Activated CD8-positive, alpha-beta T cell treated with anti-CD3 and anti-CD28 coated beads, Interleukin-2, amount 10 ng/mL, durations not matched to agents 7 days and 5 days (primary cell): ENCODE data around the gene MTMR10. TPM values are rescaled to one million over a fixed set of nuclear protein-coding genes. Genes with fewer than 3 reads are reported as not detected.

Source experiments
- ATAC-seq: fragments of 150-1000 bp; cut with Tn5 transposase; one replicate; pipeline ENCODE4 v1.10.0; 2021; ENCODE audit warnings: moderate library complexity
- CTCF ChIA-PET: fragments of 350-600 bp; sonication (Branson Sonifier 250); formaldehyde crosslinking; loops from one replicate; lab custom pipeline; 2021; ENCODE audit warnings: antibody characterized with exemption; lab: Charles Lee
- POLR2A ChIA-PET: fragments of 350-600 bp; sonication (Branson Sonifier 250); formaldehyde crosslinking; loops from one replicate; lab custom pipeline; 2021; ENCODE audit warnings: antibody characterized with exemption; lab: Charles Lee
- DNase-seq: peaks from one replicate; pipeline ENCODE4 v3.0.0-alpha.2; 2020
- H3K27ac Mint-ChIP-seq: one replicate; pipeline ENCODE4 v1.8.0; 2021; ENCODE audit warnings: mild to moderate bottlenecking, mixed read lengths
- H3K27me3 Mint-ChIP-seq: one replicate; pipeline ENCODE4 v1.8.0; 2021; ENCODE audit warnings: low read depth, mixed read lengths
- H3K36me3 Mint-ChIP-seq: one replicate; pipeline ENCODE4 v1.8.0; 2021; ENCODE audit warnings: low read depth, mixed read lengths
- H3K4me1 Mint-ChIP-seq: one replicate; pipeline ENCODE4 v1.8.0; 2021; ENCODE audit warnings: low read depth, mixed read lengths
- H3K4me3 Mint-ChIP-seq: one replicate; pipeline ENCODE4 v1.8.0; 2021; ENCODE audit warnings: mild to moderate bottlenecking, mixed read lengths
- H3K9me3 Mint-ChIP-seq: one replicate; pipeline ENCODE4 v1.8.0; 2022; ENCODE audit warnings: mixed read lengths; ENCODE audit not compliant: insufficient read depth
- total RNA-seq, 2 experiments: library from RNA; stranded (reverse); gene quantifications; one replicate each; pipeline ENCODE4 v1.2.3, GENCODE V29; 2021

Gene MTMR10
- total RNA-seq, 2 experiments from 2014 or later = 21.9 to 22.3 TPM

DNA sequence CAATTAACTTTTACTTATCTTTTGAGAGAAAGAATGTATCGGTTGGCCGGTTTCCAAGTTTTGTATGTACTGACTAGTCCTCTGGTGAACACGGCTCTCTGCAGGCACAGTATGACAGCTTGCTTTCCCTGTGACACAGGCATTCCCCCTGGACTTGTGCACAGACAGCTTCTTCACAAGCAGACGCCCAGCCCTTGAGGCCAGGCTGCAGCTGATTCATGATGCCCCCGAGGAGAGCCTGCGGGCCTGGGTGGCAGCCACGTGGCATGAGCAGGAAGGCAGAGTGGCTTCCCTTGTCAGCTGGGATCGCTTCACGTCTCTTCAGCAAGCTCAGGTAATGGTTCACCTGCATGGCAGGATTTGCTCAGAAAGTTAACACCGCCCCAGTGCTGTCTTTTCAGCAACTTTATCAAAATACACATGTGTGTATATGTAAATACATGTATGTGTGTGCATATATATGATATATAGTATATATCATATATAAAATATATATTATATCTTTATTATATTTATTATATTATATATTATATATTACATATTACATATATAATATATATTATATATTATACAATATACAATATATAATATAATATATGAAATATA, 62.3 kb downstream of the MTMR10 start:
- no peak for ATAC-seq
- DNase-seq = no peak
- Mint-ChIP-seq H3K27ac (no peak overlapping the region), H3K4me1 (peaks cover 3% of the 10 kb centered on the region), H3K4me3 (no peak overlapping the region), H3K27me3 (no peaks in the 10 kb centered on the region), H3K9me3 (no peaks in the 10 kb centered on the region), H3K36me3 (peaks cover 43% of the 10 kb centered on the region)
- ChIA-PET POLR2A (no interaction called here), CTCF (no interaction called here)

DNA sequence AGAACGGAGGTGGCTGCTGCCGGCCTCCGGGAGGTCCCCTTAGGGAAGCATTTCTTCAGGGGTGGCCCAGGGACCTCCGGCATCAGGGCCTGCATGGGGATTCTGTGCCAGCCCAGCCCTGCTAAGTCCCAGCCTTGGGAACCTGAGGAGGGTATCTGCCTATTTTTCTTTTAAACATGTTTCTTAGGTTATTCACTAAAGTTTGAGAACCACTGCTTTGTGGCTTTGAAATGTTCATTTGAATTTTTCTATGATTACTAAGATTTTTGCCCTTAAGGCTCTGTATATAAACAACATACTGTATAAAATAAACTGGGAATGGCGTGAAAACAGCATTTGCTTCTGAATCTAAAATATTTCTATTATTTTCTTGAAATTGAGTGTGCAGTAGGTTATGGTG, 63.4 kb downstream of the MTMR10 start:
- H3K36me3 Mint-ChIP-seq = peaks cover 36% of the 10 kb centered on the region
- H3K27me3 Mint-ChIP-seq = no peaks in the 10 kb centered on the region
- no peak overlapping the region for H3K4me3 Mint-ChIP-seq
- H3K4me1 Mint-ChIP-seq = no peaks in the 10 kb centered on the region
- CTCF ChIA-PET = no interaction called here
- H3K9me3 Mint-ChIP-seq = no peaks in the 10 kb centered on the region
- POLR2A ChIA-PET = no interaction called here
- no peak overlapping the region for H3K27ac Mint-ChIP-seq
- no peak for DNase-seq
- no peak for ATAC-seq

DNA sequence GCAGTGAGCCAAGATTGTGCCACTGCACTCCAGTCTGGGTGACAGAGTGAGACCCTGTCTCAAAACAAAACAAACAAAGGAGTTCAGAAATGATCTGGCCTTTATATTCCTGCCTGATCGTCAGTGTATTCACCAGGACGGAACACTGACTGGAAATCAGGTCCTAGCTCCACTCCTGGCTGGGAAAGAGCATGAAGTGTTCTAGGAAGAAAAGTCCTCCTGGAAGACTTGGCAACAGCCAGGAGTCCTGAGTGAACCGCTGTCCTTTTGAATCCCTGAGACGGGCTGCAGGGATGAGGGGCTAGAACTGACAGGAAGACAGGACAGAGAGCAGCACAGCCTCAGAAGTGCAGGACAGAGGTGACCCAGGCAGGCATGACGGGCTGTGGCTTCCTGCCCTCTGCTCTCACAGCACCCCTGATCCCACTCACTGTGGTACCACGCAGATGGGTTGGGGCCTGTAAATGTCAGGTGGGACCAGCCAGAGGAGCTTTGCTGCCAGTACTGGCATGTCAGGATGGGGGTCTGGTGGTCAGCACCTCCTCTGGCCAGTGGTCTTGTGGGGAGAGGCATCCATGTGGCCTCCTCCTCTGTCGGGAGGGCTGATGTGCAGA, 64.2 kb downstream of the MTMR10 start:
- CTCF ChIA-PET = no interaction called here
- no peaks in the 10 kb centered on the region for H3K27me3 Mint-ChIP-seq
- no peaks in the 10 kb centered on the region for H3K4me1 Mint-ChIP-seq
- no peak overlapping the region for H3K4me3 Mint-ChIP-seq
- no peak for ATAC-seq
- POLR2A ChIA-PET = no interaction called here
- H3K36me3 Mint-ChIP-seq = peaks cover 36% of the 10 kb centered on the region
- H3K9me3 Mint-ChIP-seq = no peaks in the 10 kb centered on the region
- peak overlapping the region; percentile 52 for H3K27ac Mint-ChIP-seq
- DNase-seq = no peak

DNA sequence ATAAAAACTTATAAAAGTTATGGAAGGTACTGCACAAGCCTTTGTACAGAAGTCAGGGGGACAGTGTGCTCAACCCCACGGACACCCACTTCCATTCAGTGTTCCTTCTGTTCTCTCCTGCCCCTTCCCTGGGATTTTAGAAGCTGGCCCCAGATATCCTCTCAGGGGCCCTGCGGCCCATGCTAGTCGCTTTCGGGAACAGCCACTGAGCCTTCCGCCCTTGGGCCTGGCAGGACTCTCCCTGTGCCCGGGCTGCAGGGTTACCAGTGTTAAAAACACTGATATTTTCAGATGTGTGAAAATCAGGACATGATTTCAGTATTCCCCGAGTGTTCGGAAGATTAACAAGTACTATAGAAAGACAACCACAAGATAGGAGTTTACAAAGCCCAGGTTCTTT, 65.3 kb downstream of the MTMR10 start:
- CTCF ChIA-PET = no interaction called here
- Mint-ChIP-seq H3K9me3 (no peaks in the 10 kb centered on the region), H3K27ac (no peak overlapping the region), H3K4me3 (no peak overlapping the region), H3K27me3 (no peaks in the 10 kb centered on the region), H3K36me3 (peaks cover 29% of the 10 kb centered on the region), H3K4me1 (no peaks in the 10 kb centered on the region)
- ATAC-seq = no peak
- no peak for DNase-seq
- POLR2A ChIA-PET = no interaction called here

DNA sequence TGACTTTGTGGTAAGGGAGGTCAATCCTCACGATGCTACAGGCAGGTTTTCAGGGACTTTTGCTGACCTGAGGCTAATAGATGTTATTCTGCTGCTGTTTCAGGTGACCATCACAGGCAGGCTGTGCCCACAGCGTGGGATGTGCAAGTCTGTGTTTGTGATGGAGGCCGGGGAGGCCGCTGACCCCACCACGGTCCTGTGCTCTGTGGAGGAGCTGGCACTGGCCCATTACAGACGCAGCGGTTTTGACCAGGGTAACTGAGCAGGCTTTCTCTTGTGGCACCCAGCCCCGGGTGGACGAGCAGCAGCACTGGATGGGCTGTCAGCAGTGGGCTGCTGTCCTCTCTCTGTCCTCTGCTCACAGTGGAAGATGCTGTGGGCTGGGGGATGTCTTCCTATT, 65.7 kb downstream of the MTMR10 start:
- no peak overlapping the region for H3K4me3 Mint-ChIP-seq
- no peaks in the 10 kb centered on the region for H3K27me3 Mint-ChIP-seq
- no peaks in the 10 kb centered on the region for H3K4me1 Mint-ChIP-seq
- no peak overlapping the region for H3K27ac Mint-ChIP-seq
- POLR2A ChIA-PET = no interaction called here
- H3K9me3 Mint-ChIP-seq = no peaks in the 10 kb centered on the region
- CTCF ChIA-PET = no interaction called here
- no peak for ATAC-seq
- peaks cover 25% of the 10 kb centered on the region for H3K36me3 Mint-ChIP-seq
- no peak for DNase-seq

DNA sequence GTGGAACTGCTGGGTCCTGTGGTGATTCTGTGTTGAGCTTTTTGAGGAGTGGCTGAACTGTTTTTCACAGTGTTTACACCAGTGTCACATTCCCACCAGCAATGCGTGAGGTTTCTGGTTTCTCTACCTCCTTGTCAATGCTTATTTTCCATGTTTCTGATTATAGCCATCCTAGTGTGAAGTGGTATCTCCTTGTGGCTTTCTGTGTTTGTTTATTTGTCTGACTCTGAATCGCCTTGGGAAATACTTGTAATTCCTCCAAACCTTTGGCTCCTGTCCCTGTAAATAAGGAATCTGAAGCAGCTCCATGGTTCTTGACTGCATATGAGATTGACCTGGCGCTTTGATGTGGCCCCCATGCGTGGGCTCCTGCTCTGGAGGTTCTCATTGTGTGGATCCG, 67.1 kb downstream of the MTMR10 start:
- no peak overlapping the region for H3K4me3 Mint-ChIP-seq
- no peaks in the 10 kb centered on the region for H3K9me3 Mint-ChIP-seq
- ChIA-PET POLR2A (no interaction called here), CTCF (interaction anchor here (0.5 kb wide), 1 partner anchor 1229 kb away, joined by 3 read pairs; no protein-coding TSS in a partner anchor)
- no peak overlapping the region for H3K27ac Mint-ChIP-seq
- H3K27me3 Mint-ChIP-seq = no peaks in the 10 kb centered on the region
- peaks cover 20% of the 10 kb centered on the region for H3K36me3 Mint-ChIP-seq
- no peak for DNase-seq
- H3K4me1 Mint-ChIP-seq = no peaks in the 10 kb centered on the region
- ATAC-seq = no peak

DNA sequence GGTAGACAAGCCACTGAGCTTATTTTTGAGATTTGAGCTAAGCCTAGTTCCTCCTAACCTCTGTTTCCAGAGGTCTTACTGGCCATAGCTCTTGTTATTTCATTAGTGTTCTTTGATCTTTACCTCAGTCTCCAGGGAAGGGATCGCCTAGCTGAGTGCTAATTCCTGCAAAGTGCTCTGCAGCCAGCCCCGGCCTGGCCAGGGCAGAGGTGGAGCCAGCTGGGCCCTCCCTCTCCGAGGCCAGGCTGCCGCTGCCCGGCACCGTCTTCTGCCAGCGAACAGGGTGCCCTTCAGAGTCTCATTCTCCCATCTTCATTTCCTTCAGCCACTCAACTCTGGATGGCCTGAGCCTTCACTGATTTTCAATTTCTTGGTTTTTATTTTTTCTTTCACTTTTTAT, 68.0 kb downstream of the MTMR10 start:
- CTCF ChIA-PET = no interaction called here
- DNase-seq (no peak), ATAC-seq (no peak)
- Mint-ChIP-seq H3K4me3 (no peak overlapping the region), H3K27me3 (no peaks in the 10 kb centered on the region), H3K4me1 (no peaks in the 10 kb centered on the region), H3K36me3 (peaks cover 19% of the 10 kb centered on the region), H3K9me3 (no peaks in the 10 kb centered on the region), H3K27ac (no peak overlapping the region)
- POLR2A ChIA-PET = no interaction called here

DNA sequence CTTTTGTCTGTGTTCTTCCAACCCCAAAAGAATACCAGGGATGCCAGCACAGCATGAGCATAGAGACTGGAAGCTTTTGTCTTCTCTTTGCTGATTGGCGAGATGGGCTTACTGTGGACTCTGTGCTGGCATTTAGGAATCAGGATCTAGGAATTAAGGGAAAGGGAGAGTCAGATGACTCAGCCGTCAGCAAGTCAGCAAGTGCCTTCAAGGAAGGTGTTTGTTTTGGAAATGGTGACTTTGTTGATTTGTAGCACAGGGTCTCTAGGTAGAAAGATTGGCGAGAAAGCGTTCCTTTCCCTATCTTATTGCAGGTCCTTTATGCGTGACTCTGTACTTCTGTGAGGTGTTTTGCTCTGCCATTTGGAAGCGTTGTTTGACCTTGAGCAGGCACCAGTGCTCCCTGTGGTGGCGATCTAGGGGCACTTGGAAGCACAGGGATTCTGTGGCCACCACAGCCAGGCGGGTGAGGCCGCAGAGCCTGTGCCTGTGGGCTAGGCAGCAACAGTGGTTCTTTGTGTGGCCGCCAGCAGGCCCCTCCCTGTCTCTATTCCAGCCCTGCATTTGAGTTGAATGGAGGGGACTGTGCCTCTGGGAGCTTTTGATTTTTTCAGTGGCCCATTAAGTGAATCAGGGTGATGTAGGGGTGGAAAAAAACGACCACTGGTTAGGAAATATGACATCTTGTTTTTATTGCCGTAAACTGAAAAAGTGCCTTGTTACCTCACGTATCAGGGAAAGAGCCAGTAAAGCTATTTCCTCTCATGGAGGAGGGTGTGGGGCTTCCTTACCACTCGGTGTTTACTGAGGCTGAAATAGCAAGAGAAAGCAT, 68.7 kb downstream of the MTMR10 start:
- DNase-seq (no peak), ATAC-seq (no peak)
- ChIA-PET CTCF (no interaction called here), POLR2A (no interaction called here)
- Mint-ChIP-seq H3K9me3 (no peaks in the 10 kb centered on the region), H3K36me3 (peaks cover 21% of the 10 kb centered on the region), H3K27ac (peak overlapping the region; percentile 16), H3K27me3 (no peaks in the 10 kb centered on the region), H3K4me1 (no peaks in the 10 kb centered on the region), H3K4me3 (no peak overlapping the region)

DNA sequence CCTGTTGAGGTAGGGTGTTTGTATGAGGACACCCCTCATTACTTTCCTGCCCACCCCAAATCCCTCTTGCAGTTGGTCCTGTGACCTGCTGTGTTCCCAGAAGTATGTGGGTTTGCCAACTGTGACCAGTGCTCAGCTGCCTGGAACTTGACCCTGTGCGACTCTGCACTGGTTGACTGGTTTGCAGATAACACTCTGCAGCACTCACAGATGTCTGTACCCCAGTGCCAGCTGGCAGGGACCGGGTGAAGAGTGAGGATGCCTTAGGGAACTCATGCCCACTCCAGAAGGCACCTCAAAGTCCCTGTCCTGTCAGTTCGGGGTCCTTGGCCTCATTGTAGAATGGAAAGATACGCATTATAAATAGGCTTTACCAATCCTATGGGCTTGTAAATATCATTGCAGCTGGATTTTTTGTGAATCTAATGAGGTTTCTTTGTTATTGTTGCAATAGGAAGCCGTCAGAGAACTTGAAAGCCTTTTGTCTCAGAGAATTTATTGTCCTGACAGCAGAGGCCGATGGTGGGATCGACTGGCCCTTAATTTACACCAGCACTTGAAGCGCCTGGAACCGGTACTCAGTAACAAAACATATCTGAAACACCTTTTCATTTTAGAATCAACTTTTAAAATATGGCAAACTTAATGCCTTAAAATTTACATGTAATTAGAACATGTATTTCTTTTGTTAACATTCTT, 69.5 kb downstream of the MTMR10 start:
- DNase-seq (no peak), ATAC-seq (no peak)
- POLR2A ChIA-PET = no interaction called here
- H3K27me3 Mint-ChIP-seq = no peaks in the 10 kb centered on the region
- no peak overlapping the region for H3K4me3 Mint-ChIP-seq
- CTCF ChIA-PET = interaction anchor here (2.0 kb wide), 1 partner anchor 207 kb away, joined by 7 read pairs; no protein-coding TSS in a partner anchor
- no peaks in the 10 kb centered on the region for H3K4me1 Mint-ChIP-seq
- H3K36me3 Mint-ChIP-seq = peaks cover 21% of the 10 kb centered on the region
- H3K27ac Mint-ChIP-seq = no peak overlapping the region
- no peaks in the 10 kb centered on the region for H3K9me3 Mint-ChIP-seq

DNA sequence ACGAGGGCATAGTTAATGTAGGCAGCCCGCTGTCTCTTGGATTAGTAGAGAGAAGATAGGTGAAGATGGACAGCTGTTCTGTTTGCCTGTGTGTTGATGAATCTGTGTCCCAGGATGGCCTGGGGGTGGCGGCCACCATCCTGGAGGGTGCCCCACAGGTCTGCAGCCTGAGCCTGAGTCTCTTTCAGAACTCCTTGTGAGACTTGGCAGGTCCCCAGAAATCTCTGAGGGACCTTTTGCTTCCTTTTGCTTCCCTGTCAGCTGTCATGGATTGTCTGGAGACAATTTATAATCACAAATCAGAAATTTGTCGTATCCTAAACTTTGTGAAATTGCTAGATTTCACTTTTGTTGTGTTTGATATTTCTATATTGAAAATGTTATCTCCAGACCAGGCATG, 70.3 kb downstream of the MTMR10 start:
- DNase-seq = no peak
- Mint-ChIP-seq H3K27me3 (no peaks in the 10 kb centered on the region), H3K27ac (no peak overlapping the region), H3K4me1 (no peaks in the 10 kb centered on the region), H3K4me3 (no peak overlapping the region), H3K9me3 (no peaks in the 10 kb centered on the region), H3K36me3 (peaks cover 14% of the 10 kb centered on the region)
- ATAC-seq = no peak
- ChIA-PET POLR2A (no interaction called here), CTCF (interaction anchor here (2.0 kb wide), 1 partner anchor 208 kb away, joined by 7 read pairs; no protein-coding TSS in a partner anchor)

DNA sequence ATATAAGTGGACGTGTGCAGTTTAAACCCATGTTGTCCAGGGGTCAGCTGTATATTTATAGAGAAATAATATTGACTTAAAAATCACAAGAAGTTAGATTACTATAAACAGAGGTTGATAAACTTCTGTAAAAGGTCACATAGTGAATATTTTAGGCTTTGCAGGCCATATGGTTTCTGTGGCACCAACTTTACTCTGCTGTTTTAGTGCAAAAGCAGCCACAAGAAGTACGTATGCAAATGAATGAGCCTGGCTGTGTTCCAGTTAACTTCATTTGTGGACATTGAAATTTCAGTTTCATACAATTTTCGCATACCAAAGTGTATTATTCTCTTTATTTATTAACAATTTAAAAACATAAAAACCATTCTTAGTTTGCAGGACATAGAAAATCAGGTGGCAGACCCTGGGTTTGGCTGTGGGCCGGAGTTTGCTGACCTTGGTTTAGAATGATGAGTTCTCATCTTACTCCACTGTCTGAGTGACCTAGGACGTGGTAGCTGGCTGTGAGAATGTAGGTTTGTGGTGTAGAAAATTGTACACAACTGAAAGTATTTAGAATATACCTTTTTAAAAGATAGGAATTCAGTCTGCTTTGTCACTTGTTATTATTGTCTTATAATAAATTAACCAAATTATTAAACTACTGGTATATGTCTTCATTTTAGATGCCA, 71.4 kb downstream of the MTMR10 start:
- ATAC-seq (no peak), DNase-seq (no peak)
- no peak overlapping the region for H3K27ac Mint-ChIP-seq
- no peak overlapping the region for H3K4me3 Mint-ChIP-seq
- ChIA-PET CTCF (interaction anchor here (2.0 kb wide), 1 partner anchor 209 kb away, joined by 7 read pairs; no protein-coding TSS in a partner anchor), POLR2A (no interaction called here)
- no peaks in the 10 kb centered on the region for H3K4me1 Mint-ChIP-seq
- no peaks in the 10 kb centered on the region for H3K27me3 Mint-ChIP-seq
- no peaks in the 10 kb centered on the region for H3K9me3 Mint-ChIP-seq
- H3K36me3 Mint-ChIP-seq = peaks cover 17% of the 10 kb centered on the region
